Transverse colon (tissue), 3 donors: ENCODE data around the gene PRSS56.

Experiments used
- EP300 ChIP-seq: sonication (generic); formaldehyde crosslinking; IDR thresholded peaks from one replicate; pipeline ENCODE4 v1.6.1; 2017; ENCODE audit warnings: antibody characterized with exemption, low read depth
- TF ChIP-seq, protein P1 (sequence below), 5 experiments: fragments of 200-600 bp in 3 of 5; fragments of 450-650 bp in 2 of 5; sonication (generic) in 3 of 5; IDR thresholded peaks; 1 replicate in 2 of 5; 2 replicates in 3 of 5; pipeline ENCODE4 v1.5.1; 2016 to 2017; ENCODE audit warnings: antibody characterized with exemption in 5 of 5, inconsistent platforms in 3 of 5, mild to moderate bottlenecking in 2 of 5, moderate library complexity in 1 of 5

DNA sequence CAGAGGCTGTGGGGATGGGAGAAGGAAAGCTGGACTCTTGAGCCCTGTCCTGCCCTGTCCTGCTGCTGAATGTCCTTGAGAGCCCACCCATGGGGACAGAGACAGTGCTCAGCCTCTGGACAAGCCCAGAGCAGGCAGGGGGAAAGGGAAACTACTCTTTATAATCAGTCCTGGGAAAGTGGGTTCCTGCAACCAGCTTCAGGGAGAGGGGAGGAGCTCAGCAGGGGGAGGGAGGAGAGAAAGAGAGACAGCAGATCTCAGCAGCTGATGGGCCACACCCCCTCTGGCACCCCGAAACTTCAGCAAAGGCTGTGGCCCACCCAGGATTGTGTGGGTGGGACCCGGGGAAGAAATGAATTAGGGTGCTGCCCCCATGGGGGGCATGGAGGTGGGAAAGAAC is 44.1 kb upstream of the PRSS56 start:
- TF ChIP-seq, protein P1, sequence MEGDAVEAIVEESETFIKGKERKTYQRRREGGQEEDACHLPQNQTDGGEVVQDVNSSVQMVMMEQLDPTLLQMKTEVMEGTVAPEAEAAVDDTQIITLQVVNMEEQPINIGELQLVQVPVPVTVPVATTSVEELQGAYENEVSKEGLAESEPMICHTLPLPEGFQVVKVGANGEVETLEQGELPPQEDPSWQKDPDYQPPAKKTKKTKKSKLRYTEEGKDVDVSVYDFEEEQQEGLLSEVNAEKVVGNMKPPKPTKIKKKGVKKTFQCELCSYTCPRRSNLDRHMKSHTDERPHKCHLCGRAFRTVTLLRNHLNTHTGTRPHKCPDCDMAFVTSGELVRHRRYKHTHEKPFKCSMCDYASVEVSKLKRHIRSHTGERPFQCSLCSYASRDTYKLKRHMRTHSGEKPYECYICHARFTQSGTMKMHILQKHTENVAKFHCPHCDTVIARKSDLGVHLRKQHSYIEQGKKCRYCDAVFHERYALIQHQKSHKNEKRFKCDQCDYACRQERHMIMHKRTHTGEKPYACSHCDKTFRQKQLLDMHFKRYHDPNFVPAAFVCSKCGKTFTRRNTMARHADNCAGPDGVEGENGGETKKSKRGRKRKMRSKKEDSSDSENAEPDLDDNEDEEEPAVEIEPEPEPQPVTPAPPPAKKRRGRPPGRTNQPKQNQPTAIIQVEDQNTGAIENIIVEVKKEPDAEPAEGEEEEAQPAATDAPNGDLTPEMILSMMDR (IDR thresholded peaks at IDR 0.05) = no peak
- TF ChIP-seq EP300 = no peak
